ENCODE measurements around the gene HS3ST4. TPM values are rescaled to one million over a fixed set of nuclear protein-coding genes. Genes with fewer than 3 reads are reported as not detected.
A peak's percentile ranks its signal among the peaks of the same experiment; 100 is the strongest.

The HS3ST4 gene
- polyA plus RNA-seq, 1 donor from 2014 or later: 13.0 TPM

GRCh38 chr16:25977121-25977520 lies 285.4 kb downstream of the HS3ST4 start:
- Histone ChIP-seq H3K27me3 (ENCODE audit: insufficient read depth, low read depth, low read length) (no peaks in the 10 kb centered on the region), H3K4me2 (ENCODE audit: low read length) (no peak overlapping the region), H3K9me3 (ENCODE audit: low read length) (no peaks in the 10 kb centered on the region), H3K36me3 (ENCODE audit: insufficient read depth, low read length) (no peaks in the 10 kb centered on the region), H3K4me3 (ENCODE audit: low read length) (no peak overlapping the region), H3K79me2 (replicated peaks; ENCODE audit: insufficient read depth, low read length) (no peaks in the 10 kb centered on the region), H3K9me2 (ENCODE audit: insufficient read depth, low read length) (no peaks in the 10 kb centered on the region), H3K27ac (ENCODE audit: low read length) (peak overlapping the region; percentile 28), H3K9ac (ENCODE audit: low read length) (no peak overlapping the region), H3F3A (ENCODE audit: insufficient read depth, low read length, poor library complexity, severe bottlenecking) (no peaks in the 10 kb centered on the region), H4K20me1 (ENCODE audit: insufficient read depth) (no peaks in the 10 kb centered on the region), H2AFZ (ENCODE audit: low read depth, low read length) (no peak overlapping the region)
- no peak for TF ChIP-seq EZH2 (IDR thresholded peaks at IDR 0.05; ENCODE audit: borderline replicate concordance, insufficient read depth, low read length, poor library complexity, severe bottlenecking)
- TF ChIP-seq CTCF (IDR thresholded peaks at IDR 0.05; ENCODE audit: poor library complexity, severe bottlenecking): no peak
- TF ChIP-seq SMC3 (conservative IDR thresholded peaks at IDR 0.05; ENCODE audit: poor library complexity): no peak
- no peak for TF ChIP-seq POLR2AphosphoS5 (IDR thresholded peaks at IDR 0.05)
- TF ChIP-seq MXI1 (conservative IDR thresholded peaks at IDR 0.05; ENCODE audit: poor library complexity, severe bottlenecking): no peak
- no peak for TF ChIP-seq TAF1 (IDR thresholded peaks at IDR 0.05; ENCODE audit: low read depth)
- no peak for TF ChIP-seq EP300 (conservative IDR thresholded peaks at IDR 0.05; ENCODE audit: poor library complexity, severe bottlenecking)
- no peak for TF ChIP-seq RAD21 (conservative IDR thresholded peaks at IDR 0.05)
- TF ChIP-seq REST (IDR thresholded peaks at IDR 0.05; ENCODE audit: borderline replicate concordance): no peak

GRCh38 chr16:25978218-25978617 lies 286.5 kb downstream of the HS3ST4 start:
- Histone ChIP-seq H3K36me3 (ENCODE audit: insufficient read depth, low read length) (no peaks in the 10 kb centered on the region), H3K4me2 (ENCODE audit: low read length) (no peak overlapping the region), H3K27me3 (ENCODE audit: insufficient read depth, low read depth, low read length) (no peaks in the 10 kb centered on the region), H3K9ac (ENCODE audit: low read length) (no peak overlapping the region), H3K4me3 (ENCODE audit: low read length) (no peak overlapping the region), H3K79me2 (replicated peaks; ENCODE audit: insufficient read depth, low read length) (no peaks in the 10 kb centered on the region), H2AFZ (ENCODE audit: low read depth, low read length) (no peak overlapping the region), H3K9me3 (ENCODE audit: low read length) (no peaks in the 10 kb centered on the region), H3K9me2 (ENCODE audit: insufficient read depth, low read length) (no peaks in the 10 kb centered on the region), H3F3A (ENCODE audit: insufficient read depth, low read length, poor library complexity, severe bottlenecking) (no peaks in the 10 kb centered on the region), H4K20me1 (ENCODE audit: insufficient read depth) (no peaks in the 10 kb centered on the region), H3K27ac (ENCODE audit: low read length) (no peak overlapping the region)
- TF ChIP-seq EZH2 (IDR thresholded peaks at IDR 0.05; ENCODE audit: borderline replicate concordance, insufficient read depth, low read length, poor library complexity, severe bottlenecking): no peak
- no peak for TF ChIP-seq CTCF (IDR thresholded peaks at IDR 0.05; ENCODE audit: poor library complexity, severe bottlenecking)
- no peak for TF ChIP-seq MXI1 (conservative IDR thresholded peaks at IDR 0.05; ENCODE audit: poor library complexity, severe bottlenecking)
- no peak for TF ChIP-seq POLR2AphosphoS5 (IDR thresholded peaks at IDR 0.05)
- no peak for TF ChIP-seq SMC3 (conservative IDR thresholded peaks at IDR 0.05; ENCODE audit: poor library complexity)
- TF ChIP-seq RAD21 (conservative IDR thresholded peaks at IDR 0.05): no peak
- no peak for TF ChIP-seq REST (IDR thresholded peaks at IDR 0.05; ENCODE audit: borderline replicate concordance)
- TF ChIP-seq TAF1 (IDR thresholded peaks at IDR 0.05; ENCODE audit: low read depth): no peak
- TF ChIP-seq EP300 (conservative IDR thresholded peaks at IDR 0.05; ENCODE audit: poor library complexity, severe bottlenecking): no peak

Data from neural cell (in vitro differentiated cells).